HG02588 (cell line): ENCODE data around the gene SFI1.
"Not testable (repeated sequence)": the region's sequence is repeated elsewhere in the genome, so short reads cannot be mapped to it uniquely, and the experiment has no call there.

Experiments used
- ATAC-seq: cut with Tn5 transposase; IDR thresholded peaks from one replicate; pipeline ENCODE4 v1.9.1; 2021; ENCODE audit warnings: mild to moderate bottlenecking, moderate library complexity; ENCODE audit not compliant: unreplicated experiment

The SFI1 gene, protein sequence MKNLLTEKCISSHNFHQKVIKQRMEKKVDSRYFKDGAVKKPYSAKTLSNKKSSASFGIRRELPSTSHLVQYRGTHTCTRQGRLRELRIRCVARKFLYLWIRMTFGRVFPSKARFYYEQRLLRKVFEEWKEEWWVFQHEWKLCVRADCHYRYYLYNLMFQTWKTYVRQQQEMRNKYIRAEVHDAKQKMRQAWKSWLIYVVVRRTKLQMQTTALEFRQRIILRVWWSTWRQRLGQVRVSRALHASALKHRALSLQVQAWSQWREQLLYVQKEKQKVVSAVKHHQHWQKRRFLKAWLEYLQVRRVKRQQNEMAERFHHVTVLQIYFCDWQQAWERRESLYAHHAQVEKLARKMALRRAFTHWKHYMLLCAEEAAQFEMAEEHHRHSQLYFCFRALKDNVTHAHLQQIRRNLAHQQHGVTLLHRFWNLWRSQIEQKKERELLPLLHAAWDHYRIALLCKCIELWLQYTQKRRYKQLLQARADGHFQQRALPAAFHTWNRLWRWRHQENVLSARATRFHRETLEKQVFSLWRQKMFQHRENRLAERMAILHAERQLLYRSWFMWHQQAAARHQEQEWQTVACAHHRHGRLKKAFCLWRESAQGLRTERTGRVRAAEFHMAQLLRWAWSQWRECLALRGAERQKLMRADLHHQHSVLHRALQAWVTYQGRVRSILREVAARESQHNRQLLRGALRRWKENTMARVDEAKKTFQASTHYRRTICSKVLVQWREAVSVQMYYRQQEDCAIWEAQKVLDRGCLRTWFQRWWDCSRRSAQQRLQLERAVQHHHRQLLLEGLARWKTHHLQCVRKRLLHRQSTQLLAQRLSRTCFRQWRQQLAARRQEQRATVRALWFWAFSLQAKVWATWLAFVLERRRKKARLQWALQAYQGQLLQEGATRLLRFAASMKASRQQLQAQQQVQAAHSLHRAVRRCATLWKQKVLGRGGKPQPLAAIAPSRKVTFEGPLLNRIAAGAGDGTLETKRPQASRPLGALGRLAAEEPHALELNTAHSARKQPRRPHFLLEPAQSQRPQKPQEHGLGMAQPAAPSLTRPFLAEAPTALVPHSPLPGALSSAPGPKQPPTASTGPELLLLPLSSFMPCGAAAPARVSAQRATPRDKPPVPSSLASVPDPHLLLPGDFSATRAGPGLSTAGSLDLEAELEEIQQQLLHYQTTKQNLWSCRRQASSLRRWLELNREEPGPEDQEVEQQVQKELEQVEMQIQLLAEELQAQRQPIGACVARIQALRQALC

DNA sequence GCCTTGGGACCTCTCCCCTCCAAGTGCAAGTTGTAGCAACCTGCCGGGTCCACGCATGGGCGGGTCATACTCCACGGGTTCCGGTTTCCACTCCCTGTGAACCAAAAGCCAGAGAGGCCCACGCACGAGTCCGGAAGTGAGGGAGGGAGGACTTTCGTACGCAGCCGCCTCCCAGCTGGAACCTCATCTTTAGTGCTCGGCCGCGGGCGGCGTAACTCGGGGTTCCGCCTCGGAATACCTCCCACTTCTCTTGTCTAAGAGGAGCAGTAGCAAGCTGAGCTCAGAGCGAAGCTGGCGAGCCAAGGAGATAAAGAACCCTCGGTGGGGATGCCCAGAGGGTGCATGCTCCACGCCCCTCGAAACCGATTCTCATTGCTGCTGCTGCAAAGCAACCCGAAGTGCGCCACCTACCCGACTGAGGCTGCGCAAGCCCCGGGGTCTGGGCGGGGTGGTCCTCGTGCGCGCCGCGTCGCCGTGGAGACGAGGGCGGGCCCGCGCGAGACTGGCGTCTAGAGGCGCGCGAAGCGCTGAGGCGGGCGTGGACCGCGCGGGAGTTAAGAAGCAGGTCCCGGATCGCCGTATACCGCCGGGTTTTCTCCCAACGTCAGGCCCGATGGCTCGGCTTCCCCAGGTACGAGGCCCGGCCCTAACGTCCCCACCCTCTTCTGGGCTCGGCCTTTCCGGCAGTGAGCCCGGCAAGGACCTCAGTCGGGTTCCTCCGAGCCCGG is at the start of gene SFI1:
TSS of gene SFI1 (plus strand) at position 530 of the 728 bp plus-strand sequence. CDS start 11,749 bp downstream, outside the sequence.
- ATAC-seq = peak; percentile 80

- ATAC-seq = no peak
Observed at GRCh38 chr22:31446767-31447166, 49.6 kb upstream of the SFI1 start.

DNA sequence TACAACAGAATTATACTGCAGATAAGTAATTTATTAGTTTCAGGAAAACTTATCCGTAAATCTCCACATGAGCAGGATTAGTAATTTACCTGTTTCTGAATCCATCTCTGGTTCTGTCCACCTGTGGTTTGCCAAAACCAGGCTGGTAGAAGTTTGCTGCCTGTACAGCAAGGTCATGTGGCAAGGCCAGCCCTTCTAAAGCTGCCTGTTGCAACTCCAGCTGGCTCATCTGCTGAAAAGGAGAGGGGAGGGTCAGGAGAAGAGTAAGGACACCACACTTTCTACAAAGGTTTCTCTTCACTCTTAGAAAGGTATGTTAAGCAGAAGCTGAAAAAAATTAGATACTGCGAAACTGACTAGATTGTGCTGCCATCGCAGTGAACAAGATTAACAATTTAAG is 49.0 kb upstream of the SFI1 start:
- ATAC-seq = no peak

GRCh38 chr22:31448382-31448781 is 48.0 kb upstream of the SFI1 start:
- no peak for ATAC-seq

DNA sequence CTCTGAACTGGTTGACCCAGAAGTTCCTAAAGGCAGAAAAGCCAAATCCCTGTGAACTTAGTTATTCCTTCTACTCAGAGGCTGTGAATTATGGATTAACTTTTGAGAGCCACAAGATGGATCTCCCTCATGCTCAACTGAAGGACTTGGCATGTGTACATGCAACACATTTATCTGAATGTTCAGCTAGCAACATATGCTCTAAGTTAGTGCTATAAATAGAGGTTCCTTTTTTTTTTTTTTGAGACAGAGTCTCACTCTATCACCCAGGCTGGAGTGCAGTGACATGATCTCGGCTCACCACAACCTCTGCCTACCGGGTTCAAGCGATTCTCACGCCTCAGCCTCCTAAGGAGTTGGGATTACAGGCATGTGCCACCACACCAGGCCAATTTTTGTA is 46.8 kb upstream of the SFI1 start:
- ATAC-seq = no peak

DNA sequence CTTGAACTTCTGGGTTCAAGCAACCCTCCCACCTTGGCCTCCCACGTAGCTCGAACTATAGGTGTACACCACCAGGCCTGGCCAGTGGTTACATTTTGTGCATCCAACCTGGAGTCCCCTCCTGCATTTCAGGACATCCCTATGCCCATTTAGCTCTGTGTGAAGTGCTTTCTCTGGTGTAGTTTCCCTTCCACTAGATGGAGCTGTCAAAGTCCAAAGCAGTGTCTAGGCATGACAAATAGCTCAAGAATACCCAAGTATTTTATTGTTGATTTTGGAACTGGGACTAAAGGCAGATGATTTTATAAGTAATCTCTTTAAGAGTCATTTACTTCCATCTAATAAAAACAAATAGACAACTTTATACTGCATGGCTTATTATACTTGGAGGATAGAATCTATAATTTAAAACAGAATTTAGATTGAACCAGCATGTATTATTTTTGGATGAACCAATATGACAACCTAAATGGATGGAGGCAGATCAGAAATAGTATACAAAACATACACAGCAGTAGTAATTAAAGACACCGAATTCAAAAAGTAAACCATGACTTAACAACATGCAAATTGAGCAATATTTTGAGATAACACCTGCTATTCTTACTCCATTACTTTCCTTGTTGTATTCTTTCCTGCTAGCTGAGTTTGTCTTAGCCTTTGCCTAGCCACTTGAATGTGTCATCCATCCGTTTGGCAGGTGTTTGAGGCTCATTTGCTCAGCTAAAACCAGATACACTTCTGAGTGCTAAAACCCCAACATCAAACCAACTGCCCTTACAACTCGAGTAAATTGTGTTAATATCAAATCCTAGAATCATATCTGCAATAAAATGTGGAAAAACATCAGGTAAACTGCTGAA is 44.4 kb upstream of the SFI1 start:
- no peak for ATAC-seq

- ATAC-seq = no peak
Observed at GRCh38 chr22:31461699-31462098, 34.6 kb upstream of the SFI1 start.

- ATAC-seq = no peak
Observed at GRCh38 chr22:31465307-31465706, 31.0 kb upstream of the SFI1 start.

DNA sequence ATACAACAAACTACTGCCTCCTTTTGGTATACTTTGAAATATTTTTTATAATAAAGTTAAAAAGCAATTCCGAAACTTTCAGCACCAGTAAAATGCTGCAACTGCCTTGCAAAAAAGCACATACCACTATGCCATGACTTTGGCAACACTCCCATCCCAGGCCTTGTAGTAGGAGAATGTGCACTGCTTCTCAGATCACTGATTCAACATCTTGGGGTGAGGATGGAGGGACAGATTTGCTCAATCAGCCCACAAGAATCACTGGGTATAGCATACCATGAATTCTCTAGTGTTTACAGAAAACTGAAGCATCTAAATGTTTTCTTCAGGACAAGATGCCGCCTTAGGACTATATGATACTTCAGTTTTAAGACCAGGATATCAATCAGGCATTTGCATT is 21.6 kb upstream of the SFI1 start:
- no peak for ATAC-seq

GRCh38 chr22:31475800-31476199 is 20.5 kb upstream of the SFI1 start:
- ATAC-seq = no peak

DNA sequence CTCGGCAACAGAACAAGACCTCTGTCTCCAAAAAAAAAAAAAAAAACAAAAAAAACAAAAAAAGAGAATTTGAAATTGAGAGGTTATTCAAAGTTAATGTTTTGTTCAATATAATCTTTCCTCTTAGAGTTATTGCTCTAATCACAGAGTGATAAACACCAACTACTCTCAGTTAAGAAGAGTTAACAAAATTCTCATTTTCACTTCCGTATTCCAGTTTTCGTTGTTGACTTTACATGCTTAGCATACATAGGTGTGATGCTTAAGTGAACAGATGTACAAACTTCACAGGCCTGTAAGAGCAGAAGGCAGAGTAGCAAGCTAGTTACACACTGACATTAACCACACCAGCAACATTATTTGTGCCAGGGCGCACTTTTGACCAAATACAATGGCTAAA is 19.0 kb upstream of the SFI1 start:
- ATAC-seq = no peak

DNA sequence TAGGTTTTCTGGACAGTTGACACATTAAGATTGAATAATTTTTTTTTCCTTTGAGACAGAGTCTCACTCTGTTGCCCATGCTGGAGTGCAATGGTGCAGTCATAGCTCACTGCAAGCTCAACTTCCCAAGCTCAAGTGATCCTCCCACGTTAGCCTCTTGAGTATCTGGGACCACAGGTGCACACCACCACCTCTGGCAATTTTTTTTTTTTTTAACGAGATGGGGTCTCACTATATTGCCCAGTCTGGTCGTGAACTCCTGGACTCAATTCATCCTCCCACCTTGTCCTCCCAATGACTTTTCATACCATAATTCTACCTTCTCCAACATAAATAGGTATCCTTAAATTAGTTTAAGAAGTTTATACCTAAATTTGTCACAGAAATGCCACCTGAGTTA is 15.2 kb upstream of the SFI1 start:
- ATAC-seq = no peak

- not testable (repeated sequence) for ATAC-seq
Observed at GRCh38 chr22:31482470-31482869, 13.9 kb upstream of the SFI1 start.

GRCh38 chr22:31486369-31486768 is 10.0 kb upstream of the SFI1 start:
- ATAC-seq = not testable (repeated sequence)

DNA sequence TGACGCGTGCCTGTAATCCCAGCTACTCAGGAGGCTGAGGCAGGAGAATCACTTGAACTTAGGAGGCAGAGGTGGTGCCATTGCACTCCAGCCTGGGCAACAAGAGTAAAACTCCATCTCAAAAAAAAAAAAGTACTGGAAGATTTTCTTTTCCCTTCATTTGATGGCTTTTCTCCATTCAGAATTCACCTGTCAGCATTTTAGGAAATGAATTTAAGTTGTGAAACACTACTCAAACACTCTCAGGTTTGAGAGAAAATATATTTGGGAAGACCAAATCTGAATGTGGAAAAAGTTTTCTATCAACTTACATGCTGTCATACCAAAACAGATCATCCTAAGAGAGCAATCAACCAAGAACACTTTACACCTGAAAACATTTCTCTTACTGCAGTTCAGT is 9.4 kb upstream of the SFI1 start:
- no peak for ATAC-seq

DNA sequence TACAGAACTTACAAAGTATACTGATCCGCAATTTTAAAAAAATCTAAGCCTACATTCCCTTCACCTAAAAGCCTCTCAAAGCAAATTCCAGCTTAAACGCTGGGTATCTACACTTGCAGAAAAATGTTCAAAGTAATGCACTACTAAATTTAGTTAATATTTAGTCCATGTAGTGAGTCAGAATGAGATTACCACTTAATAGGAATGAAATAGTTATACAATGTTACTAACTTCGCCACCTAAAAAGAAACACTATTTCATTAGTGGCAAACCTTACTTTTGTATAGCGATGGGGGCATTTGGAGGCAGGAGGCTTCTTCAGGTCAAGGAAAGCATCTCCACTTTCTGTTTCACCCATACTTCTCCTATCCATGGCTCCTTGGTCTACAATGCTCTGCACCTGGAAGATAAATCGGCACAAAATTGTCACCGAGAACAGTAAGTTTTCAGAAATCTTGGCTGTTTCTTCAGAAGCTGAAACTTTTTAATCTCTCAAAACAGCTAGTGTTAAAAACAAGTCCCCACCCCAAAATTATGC is 7.9 kb upstream of the SFI1 start:
- ATAC-seq = no peak

DNA sequence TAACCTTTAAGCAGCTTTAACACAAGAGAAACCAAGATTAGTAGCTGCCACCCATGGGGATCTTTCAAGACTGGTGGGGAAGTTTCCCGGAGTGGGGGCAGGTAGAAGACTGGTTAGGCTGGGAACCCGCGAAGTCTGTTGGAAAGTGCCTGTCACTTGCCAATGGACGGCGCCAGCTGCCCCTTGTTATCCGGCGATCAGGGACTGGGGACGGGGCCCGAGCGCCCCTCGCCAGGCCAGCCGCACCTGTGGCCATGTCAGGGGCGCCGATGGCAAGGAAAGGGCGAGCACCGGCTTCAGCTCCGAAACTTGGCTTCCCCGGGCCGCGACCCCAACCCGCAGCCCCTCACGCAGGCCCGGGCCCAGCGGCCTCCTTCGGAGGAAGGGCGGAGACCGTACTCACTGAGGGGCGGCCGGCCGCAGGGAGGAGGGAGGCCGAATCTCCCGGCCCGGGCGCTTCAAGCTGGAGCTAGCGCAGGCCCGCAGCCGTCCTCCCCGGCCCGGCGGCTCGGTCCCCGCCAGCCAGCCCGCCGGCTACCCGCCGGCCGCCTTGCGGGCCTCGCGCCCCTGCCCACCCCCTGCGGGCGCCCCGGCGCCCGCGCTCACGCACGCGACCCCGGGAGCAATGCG is 7.2 kb upstream of the SFI1 start:
- peak; percentile 23 for ATAC-seq

GRCh38 chr22:31489632-31490495 is 6.5 kb upstream of the SFI1 start, which contains the start of gene EIF4ENIF1:
Gene EIF4ENIF1, minus strand, starts transcription at chr22:31489842. Its CDS starts 1,124 bp downstream, at chr22:31488718.
- ATAC-seq = peak; percentile 40
